ENCODE results near the gene CEP85L.

Gene CEP85L

GRCh38 chr6:118667988-118668387, 16.6 kb upstream of the CEP85L start:
- no peak overlapping the region for H2BK12ac ChIP-seq (ENCODE audit: low read length)
- DNase-seq = no peak
- H3K14ac ChIP-seq (ENCODE audit: low read length) = no peak overlapping the region
- H3K27ac ChIP-seq (ENCODE audit: low read depth, low read length) = no peak overlapping the region
- no peak overlapping the region for H3K23ac ChIP-seq (ENCODE audit: low read length)
- no peaks in the 10 kb centered on the region for H3K36me3 ChIP-seq (ENCODE audit: control insufficient read depth in 1 of 2, insufficient read depth in 2 of 2, low read length in 2 of 2)
- no peak overlapping the region for H2AK5ac ChIP-seq (ENCODE audit: low read length)
- H2AFZ ChIP-seq (ENCODE audit: insufficient read depth, low read length, poor library complexity) = no peak overlapping the region
- H3K4me1 ChIP-seq (ENCODE audit: control insufficient read depth in 1 of 2, insufficient read depth in 2 of 2, low read length in 2 of 2) = peaks cover 0 to 3% of the 10 kb centered on the region in 2 experiments
- no peak overlapping the region for H3K18ac ChIP-seq (ENCODE audit: low read length)
- no peaks in the 10 kb centered on the region for H3K79me1 ChIP-seq (ENCODE audit: low read length)
- H4K12ac ChIP-seq (ENCODE audit: low read depth, low read length) = no peak overlapping the region
- no peak overlapping the region for H3K9ac ChIP-seq (ENCODE audit: low read length)
- H4K91ac ChIP-seq (ENCODE audit: low read depth, low read length) = no peak overlapping the region
- H3K4me3 ChIP-seq (ENCODE audit: low read depth, low read length) = no peak overlapping the region
- H2BK120ac ChIP-seq (ENCODE audit: insufficient read depth, low read length, poor library complexity) = no peak overlapping the region
- H4K8ac ChIP-seq (ENCODE audit: low read depth, low read length) = no peak overlapping the region
- H3K4me2 ChIP-seq (ENCODE audit: low read length) = no peak overlapping the region
- no peaks in the 10 kb centered on the region for H3K9me3 ChIP-seq (ENCODE audit: insufficient read depth, low read depth, low read length)
- H3K27me3 ChIP-seq (ENCODE audit: insufficient read depth, low read length) = no peaks in the 10 kb centered on the region
- H2BK5ac ChIP-seq (ENCODE audit: low read depth, low read length, poor library complexity) = no peak overlapping the region
- no CpG with 5 or more reads among the region's 1 CpG for WGBS (ENCODE audit: extremely low coverage, insufficient coverage, insufficient read length)
- H3K79me2 ChIP-seq (ENCODE audit: control insufficient read depth, insufficient read depth, low read length, poor library complexity) = no peaks in the 10 kb centered on the region
- no peak overlapping the region for H3K4ac ChIP-seq (ENCODE audit: low read depth, low read length)

- Histone ChIP-seq H2BK12ac (ENCODE audit: low read length) (no peak overlapping the region), H2BK120ac (ENCODE audit: insufficient read depth, low read length, poor library complexity) (no peak overlapping the region), H4K91ac (ENCODE audit: low read depth, low read length) (no peak overlapping the region), H3K9ac (ENCODE audit: low read length) (no peak overlapping the region), H3K4me1 (ENCODE audit: control insufficient read depth in 1 of 2, insufficient read depth in 2 of 2, low read length in 2 of 2) (peaks cover 0 to 3% of the 10 kb centered on the region in 2 experiments), H3K14ac (ENCODE audit: low read length) (no peak overlapping the region), H4K12ac (ENCODE audit: low read depth, low read length) (no peak overlapping the region), H3K4me2 (ENCODE audit: low read length) (no peak overlapping the region), H2AK5ac (ENCODE audit: low read length) (no peak overlapping the region), H3K36me3 (ENCODE audit: control insufficient read depth in 1 of 2, insufficient read depth in 2 of 2, low read length in 2 of 2) (no peaks in the 10 kb centered on the region), H3K79me2 (ENCODE audit: control insufficient read depth, insufficient read depth, low read length, poor library complexity) (no peaks in the 10 kb centered on the region), H3K23ac (ENCODE audit: low read length) (no peak overlapping the region), H3K9me3 (ENCODE audit: insufficient read depth, low read depth, low read length) (no peaks in the 10 kb centered on the region), H3K79me1 (ENCODE audit: low read length) (no peaks in the 10 kb centered on the region), H2BK5ac (ENCODE audit: low read depth, low read length, poor library complexity) (no peak overlapping the region), H3K4me3 (ENCODE audit: low read depth, low read length) (no peak overlapping the region), H2AFZ (ENCODE audit: insufficient read depth, low read length, poor library complexity) (no peak overlapping the region), H3K18ac (ENCODE audit: low read length) (no peak overlapping the region), H3K27ac (ENCODE audit: low read depth, low read length) (no peak overlapping the region), H4K8ac (ENCODE audit: low read depth, low read length) (no peak overlapping the region), H3K4ac (ENCODE audit: low read depth, low read length) (no peak overlapping the region), H3K27me3 (ENCODE audit: insufficient read depth, low read length) (no peaks in the 10 kb centered on the region)
- no CpG with 5 or more reads among the region's 3 CpGs for WGBS (ENCODE audit: extremely low coverage, insufficient coverage, insufficient read length)
- no peak for DNase-seq
Measured at GRCh38 chr6:118665011-118665410, 13.6 kb upstream of the CEP85L start.

- Histone ChIP-seq H3K9me3 (ENCODE audit: insufficient read depth, low read depth, low read length) (no peaks in the 10 kb centered on the region), H3K27ac (ENCODE audit: low read depth, low read length) (no peak overlapping the region), H2BK120ac (ENCODE audit: insufficient read depth, low read length, poor library complexity) (no peak overlapping the region), H3K4ac (ENCODE audit: low read depth, low read length) (no peak overlapping the region), H3K79me2 (ENCODE audit: control insufficient read depth, insufficient read depth, low read length, poor library complexity) (no peaks in the 10 kb centered on the region), H3K14ac (ENCODE audit: low read length) (no peak overlapping the region), H4K91ac (ENCODE audit: low read depth, low read length) (no peak overlapping the region), H4K8ac (ENCODE audit: low read depth, low read length) (no peak overlapping the region), H4K12ac (ENCODE audit: low read depth, low read length) (no peak overlapping the region), H3K9ac (ENCODE audit: low read length) (no peak overlapping the region), H3K27me3 (ENCODE audit: insufficient read depth, low read length) (no peaks in the 10 kb centered on the region), H3K79me1 (ENCODE audit: low read length) (no peaks in the 10 kb centered on the region), H2AFZ (ENCODE audit: insufficient read depth, low read length, poor library complexity) (no peak overlapping the region), H2BK12ac (ENCODE audit: low read length) (no peak overlapping the region), H3K36me3 (ENCODE audit: control insufficient read depth in 1 of 2, insufficient read depth in 2 of 2, low read length in 2 of 2) (no peaks in the 10 kb centered on the region), H2BK5ac (ENCODE audit: low read depth, low read length, poor library complexity) (no peak overlapping the region), H3K4me3 (ENCODE audit: low read depth, low read length) (no peak overlapping the region), H3K4me1 (ENCODE audit: control insufficient read depth in 1 of 2, insufficient read depth in 2 of 2, low read length in 2 of 2) (peaks cover 0 to 3% of the 10 kb centered on the region in 2 experiments), H2AK5ac (ENCODE audit: low read length) (no peak overlapping the region), H3K18ac (ENCODE audit: low read length) (no peak overlapping the region), H3K23ac (ENCODE audit: low read length) (no peak overlapping the region), H3K4me2 (ENCODE audit: low read length) (no peak overlapping the region)
- WGBS (ENCODE audit: extremely low coverage, insufficient coverage, insufficient read length) = no CpG with 5 or more reads among the region's 10 CpGs
- DNase-seq = no peak
Measured at GRCh38 chr6:118663993-118664985, 12.9 kb upstream of the CEP85L start.

GRCh38 chr6:118661831-118662230, 10.4 kb upstream of the CEP85L start:
- Histone ChIP-seq H3K27ac (ENCODE audit: low read depth, low read length) (no peak overlapping the region), H3K36me3 (ENCODE audit: control insufficient read depth in 1 of 2, insufficient read depth in 2 of 2, low read length in 2 of 2) (no peaks in the 10 kb centered on the region), H4K91ac (ENCODE audit: low read depth, low read length) (no peak overlapping the region), H2BK5ac (ENCODE audit: low read depth, low read length, poor library complexity) (no peak overlapping the region), H3K23ac (ENCODE audit: low read length) (no peak overlapping the region), H3K4ac (ENCODE audit: low read depth, low read length) (no peak overlapping the region), H3K4me3 (ENCODE audit: low read depth, low read length) (no peak overlapping the region), H4K12ac (ENCODE audit: low read depth, low read length) (no peak overlapping the region), H2BK12ac (ENCODE audit: low read length) (no peak overlapping the region), H2BK120ac (ENCODE audit: insufficient read depth, low read length, poor library complexity) (no peak overlapping the region), H3K9ac (ENCODE audit: low read length) (no peak overlapping the region), H2AK5ac (ENCODE audit: low read length) (no peak overlapping the region), H3K18ac (ENCODE audit: low read length) (no peak overlapping the region), H3K4me1 (ENCODE audit: control insufficient read depth in 1 of 2, insufficient read depth in 2 of 2, low read length in 2 of 2) (no peaks in the 10 kb centered on the region), H3K79me2 (ENCODE audit: control insufficient read depth, insufficient read depth, low read length, poor library complexity) (no peaks in the 10 kb centered on the region), H3K4me2 (ENCODE audit: low read length) (no peak overlapping the region), H4K8ac (ENCODE audit: low read depth, low read length) (no peak overlapping the region), H3K14ac (ENCODE audit: low read length) (no peak overlapping the region), H3K27me3 (ENCODE audit: insufficient read depth, low read length) (no peaks in the 10 kb centered on the region), H3K9me3 (ENCODE audit: insufficient read depth, low read depth, low read length) (no peaks in the 10 kb centered on the region), H2AFZ (ENCODE audit: insufficient read depth, low read length, poor library complexity) (no peak overlapping the region), H3K79me1 (ENCODE audit: low read length) (no peaks in the 10 kb centered on the region)
- WGBS (ENCODE audit: extremely low coverage, insufficient coverage, insufficient read length) = no CpG with 5 or more reads among the region's 3 CpGs
- no peak for DNase-seq
